AG09309 (cell line): ENCODE results near the gene MYBPHL.
A peak's percentile ranks its signal among the peaks of the same experiment; 100 is the strongest.

Experiments used
- DNase-seq: peaks from one replicate; pipeline ENCODE4 v3.0.0-alpha.2; 2010; ENCODE audit warnings: low read depth
- H3K4me3 ChIP-seq: 2 replicates; pipeline ENCODE4 v1.5.1; 2011; ENCODE audit warnings: mild to moderate bottlenecking, low read depth, low read length, moderate library complexity; ENCODE audit not compliant: control insufficient read depth
- CTCF ChIP-seq: IDR thresholded peaks from 2 replicates; pipeline ENCODE4 v1.5.1; 2011; ENCODE audit warnings: mild to moderate bottlenecking, low read depth, low read length, inconsistent platforms; ENCODE audit not compliant: insufficient read depth, control insufficient read depth; ENCODE audit errors: missing control alignments

The MYBPHL gene

DNA sequence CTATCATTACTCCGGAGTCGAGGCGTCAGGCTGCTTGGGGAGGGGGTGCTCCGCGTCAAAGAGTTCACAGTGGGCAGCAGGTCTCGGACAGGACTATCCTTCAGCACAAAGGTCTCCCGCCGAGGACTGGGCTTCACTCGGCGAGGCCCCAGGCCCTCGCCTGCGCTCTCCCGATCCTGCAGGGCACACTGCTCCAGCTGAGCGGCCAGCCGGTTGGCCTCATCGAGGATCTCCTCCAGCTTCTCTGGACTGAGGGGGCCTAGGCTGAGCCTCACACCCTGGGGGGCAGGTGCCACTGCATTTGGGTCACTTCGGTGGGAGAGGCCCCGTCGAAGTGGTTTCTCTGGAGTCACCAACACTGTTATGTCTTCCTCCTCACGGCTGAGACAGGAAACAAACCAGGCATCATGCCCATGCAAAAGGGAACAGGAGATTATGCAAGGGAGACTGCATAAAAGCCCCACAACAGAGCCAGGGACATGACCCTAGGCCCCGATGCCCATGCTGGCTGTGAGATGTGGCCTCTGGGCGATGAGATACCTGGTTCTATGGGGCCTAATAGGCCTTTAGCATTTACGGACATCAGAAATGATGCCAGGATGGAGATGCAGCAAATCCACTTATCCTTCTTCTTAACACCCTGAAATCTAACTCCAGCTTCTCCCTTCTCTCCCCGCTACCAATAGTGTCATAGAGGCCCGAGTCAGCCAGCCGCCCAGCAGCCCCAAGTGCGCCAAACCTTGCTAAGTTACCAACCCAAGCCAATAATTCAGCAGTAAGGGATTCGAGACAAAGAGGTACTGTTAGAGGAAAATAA, 24.9 kb downstream of the MYBPHL start:
- TF ChIP-seq CTCF, result no peak
- DNase-seq, result no peak
- peak overlapping the region; percentile 85 for H3K4me3 ChIP-seq

- no peak overlapping the region for H3K4me3 ChIP-seq
- DNase-seq, result no peak
- no peak for TF ChIP-seq CTCF
Measured at GRCh38 chr1:109280862-109281261, 25.9 kb downstream of the MYBPHL start.

DNA sequence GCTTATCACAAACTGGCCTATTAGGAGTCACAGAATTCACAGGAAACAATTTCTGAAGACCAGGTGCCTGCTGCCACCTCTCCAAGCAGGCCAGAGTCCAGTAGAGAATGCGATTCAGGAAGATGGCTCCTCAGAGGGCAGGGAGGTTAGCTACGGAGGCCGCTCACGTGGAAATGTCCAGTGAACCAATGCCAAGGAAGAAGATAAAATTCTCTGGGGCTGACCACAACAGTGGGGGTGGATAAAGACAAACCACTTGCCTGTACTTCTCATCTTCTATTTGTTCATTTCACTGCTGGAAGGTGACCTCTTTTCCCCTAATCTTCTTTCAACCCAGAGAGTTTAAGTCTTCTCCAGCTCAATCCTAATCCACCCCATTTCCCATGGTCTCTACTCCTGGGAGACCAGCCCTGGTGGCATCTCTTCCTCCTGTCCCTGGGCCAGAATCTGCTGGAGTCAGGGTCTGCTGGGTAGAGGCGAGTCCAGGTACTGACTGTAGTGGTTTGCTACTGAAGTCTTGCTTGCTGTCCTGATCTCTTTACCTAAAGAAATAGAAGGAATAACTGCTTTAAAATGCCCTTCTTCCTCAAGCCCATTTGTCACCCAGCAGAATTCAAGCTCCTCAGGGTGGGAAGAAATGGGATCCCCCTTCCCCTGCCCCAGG, 27.1 kb downstream of the MYBPHL start:
- DNase-seq, result no peak
- H3K4me3 ChIP-seq, result no peak overlapping the region
- TF ChIP-seq CTCF, result no peak

- TF ChIP-seq CTCF, result peak; percentile 93
- no peak for DNase-seq
- H3K4me3 ChIP-seq, result no peak overlapping the region
Measured at GRCh38 chr1:109277434-109278204, 29.2 kb downstream of the MYBPHL start.

DNA sequence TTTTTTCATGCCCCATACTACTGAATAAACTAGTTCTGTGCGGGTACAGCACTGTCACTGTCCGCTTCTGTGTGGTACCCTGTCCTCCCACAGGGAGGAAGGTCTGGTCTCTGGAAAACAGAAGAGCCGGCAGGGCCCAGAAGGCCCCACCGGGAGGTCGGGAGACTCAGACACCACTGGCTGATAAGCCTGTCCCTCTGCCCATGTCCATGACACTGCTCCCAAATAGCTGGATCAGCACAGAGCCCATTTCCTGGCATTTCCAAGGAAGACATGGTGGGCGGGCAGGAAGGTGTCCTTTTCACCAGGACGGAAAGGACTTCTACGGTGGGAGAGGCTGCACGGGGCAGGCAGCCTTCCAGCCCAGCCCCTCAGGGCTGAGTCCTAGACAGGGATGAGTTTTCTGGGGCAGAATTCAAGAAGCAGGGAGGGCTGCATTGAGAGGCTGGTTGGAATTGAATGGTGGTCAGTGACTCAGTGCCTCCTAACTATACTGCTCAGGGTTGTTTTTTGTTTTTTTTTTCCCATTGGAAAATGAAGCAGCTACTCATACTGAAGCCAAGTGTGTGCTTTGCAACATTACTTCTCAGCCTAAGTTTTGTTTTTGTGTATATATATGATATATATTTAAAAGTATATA, 31.0 kb downstream of the MYBPHL start:
- TF ChIP-seq CTCF, result no peak
- H3K4me3 ChIP-seq, result no peak overlapping the region
- peak; percentile 24 for DNase-seq
